ENCODE measurements around the gene BLOC1S4. TPM values are rescaled to one million over a fixed set of nuclear protein-coding genes. Genes with fewer than 3 reads are reported as not detected.

Gene BLOC1S4
- total and polyA plus RNA-seq, 12 donors, result 6.5 to 31.7 (median 17.5) TPM

- DNase-seq, result no peak
- intact Hi-C loops (cut with DNase I), result loop anchor here in 1 of 2 donors (5.0 kb wide), 1 partner anchor 352 kb away; the partner anchor contains the start of gene GRPEL1
- peak overlapping the region in 2 of 4 donors; percentile 55 to 95 for H3K4me3 ChIP-seq
- no peaks in the 10 kb centered on the region for H3K36me3 ChIP-seq (replicated peaks in 1 of 2)
- WGBS, 4 donors, result 5 to 7% (median 6%) methylated on average over 9 of the region's 9 CpGs
- no peak for TF ChIP-seq POLR2A (IDR thresholded peaks at IDR 0.05)
- TF ChIP-seq, protein P1, sequence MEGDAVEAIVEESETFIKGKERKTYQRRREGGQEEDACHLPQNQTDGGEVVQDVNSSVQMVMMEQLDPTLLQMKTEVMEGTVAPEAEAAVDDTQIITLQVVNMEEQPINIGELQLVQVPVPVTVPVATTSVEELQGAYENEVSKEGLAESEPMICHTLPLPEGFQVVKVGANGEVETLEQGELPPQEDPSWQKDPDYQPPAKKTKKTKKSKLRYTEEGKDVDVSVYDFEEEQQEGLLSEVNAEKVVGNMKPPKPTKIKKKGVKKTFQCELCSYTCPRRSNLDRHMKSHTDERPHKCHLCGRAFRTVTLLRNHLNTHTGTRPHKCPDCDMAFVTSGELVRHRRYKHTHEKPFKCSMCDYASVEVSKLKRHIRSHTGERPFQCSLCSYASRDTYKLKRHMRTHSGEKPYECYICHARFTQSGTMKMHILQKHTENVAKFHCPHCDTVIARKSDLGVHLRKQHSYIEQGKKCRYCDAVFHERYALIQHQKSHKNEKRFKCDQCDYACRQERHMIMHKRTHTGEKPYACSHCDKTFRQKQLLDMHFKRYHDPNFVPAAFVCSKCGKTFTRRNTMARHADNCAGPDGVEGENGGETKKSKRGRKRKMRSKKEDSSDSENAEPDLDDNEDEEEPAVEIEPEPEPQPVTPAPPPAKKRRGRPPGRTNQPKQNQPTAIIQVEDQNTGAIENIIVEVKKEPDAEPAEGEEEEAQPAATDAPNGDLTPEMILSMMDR (IDR thresholded peaks at IDR 0.05), result no peak
- no peaks in the 10 kb centered on the region for H3K9me3 ChIP-seq (replicated peaks in 1 of 3)
- H3K27ac ChIP-seq, result peak overlapping the region in 4 of 5 donors; percentile 78 to 99 (median 88)
- H3K27me3 ChIP-seq, result no peaks in the 10 kb centered on the region
- peaks cover 0 to 16% of the 10 kb centered on the region in 2 donors for H3K4me1 ChIP-seq (replicated peaks in 1 of 2)
These were observed 313 bp upstream of the BLOC1S4 start for GRCh38 chr4:6715704-6716017.

GRCh38 chr4:6716958-6717655, 1.1 kb downstream of the BLOC1S4 start:
- 37 to 44% (median 40%) methylated on average over 7 of the region's 7 CpGs for WGBS, 4 donors
- DNase-seq, result peak in 1 of 7 donors; percentile 39
- H3K36me3 ChIP-seq (replicated peaks in 1 of 2), result no peaks in the 10 kb centered on the region
- H3K27me3 ChIP-seq, result no peaks in the 10 kb centered on the region
- TF ChIP-seq POLR2A (IDR thresholded peaks at IDR 0.05), result no peak
- TF ChIP-seq, protein P1 (IDR thresholded peaks at IDR 0.05), result no peak
- peaks cover 0 to 16% of the 10 kb centered on the region in 2 donors for H3K4me1 ChIP-seq (replicated peaks in 1 of 2)
- peak overlapping the region in 3 of 4 donors; percentile 55 to 95 (median 56) for H3K4me3 ChIP-seq
- H3K27ac ChIP-seq, result peak overlapping the region in 3 of 5 donors; percentile 78 to 99 (median 93)
- intact Hi-C loops (cut with DNase I), result loop anchor here in 1 of 2 donors (5.0 kb wide), 1 partner anchor 350 kb away; the partner anchor contains the start of gene GRPEL1
- no peaks in the 10 kb centered on the region for H3K9me3 ChIP-seq (replicated peaks in 1 of 3)

GRCh38 chr4:6718932-6719610, 3.1 kb downstream of the BLOC1S4 start:
- 77 to 83% (median 80%) methylated on average over 7 of the region's 7 CpGs for WGBS, 4 donors
- Histone ChIP-seq H3K27me3 (no peaks in the 10 kb centered on the region), H3K4me3 (no peak overlapping the region), H3K9me3 (replicated peaks in 1 of 3) (no peaks in the 10 kb centered on the region), H3K36me3 (replicated peaks in 1 of 2) (no peaks in the 10 kb centered on the region), H3K4me1 (replicated peaks in 1 of 2) (peaks cover 0 to 16% of the 10 kb centered on the region in 2 donors), H3K27ac (no peak overlapping the region)
- intact Hi-C loops (cut with DNase I), result loop anchor here in 1 of 2 donors (5.0 kb wide), 1 partner anchor 348 kb away; the partner anchor contains the start of gene GRPEL1
- peak in 1 of 7 donors; percentile 44 for DNase-seq
- no peak for TF ChIP-seq POLR2A (IDR thresholded peaks at IDR 0.05)
- TF ChIP-seq, protein P1 (IDR thresholded peaks at IDR 0.05), result no peak

- 61 to 73% (median 65%) methylated on average over 8 of the region's 8 CpGs for WGBS, 4 donors
- Histone ChIP-seq H3K27ac (no peak overlapping the region), H3K27me3 (no peaks in the 10 kb centered on the region), H3K36me3 (replicated peaks in 1 of 2) (no peaks in the 10 kb centered on the region), H3K9me3 (replicated peaks in 1 of 3) (no peaks in the 10 kb centered on the region), H3K4me3 (no peak overlapping the region), H3K4me1 (replicated peaks in 1 of 2) (peaks cover 2 to 22% of the 10 kb centered on the region in 2 donors)
- intact Hi-C loops (cut with DNase I), result loop anchor here (2.0 to 10.0 kb wide), 5 partner anchors 55 to 358 kb away; partner anchors contain the start of gene GRPEL1 (in 1 of the 2)
- DNase-seq, result peak in 1 of 7 donors; percentile 49
- TF ChIP-seq, protein P1 (IDR thresholded peaks at IDR 0.05), result no peak
- TF ChIP-seq POLR2A (IDR thresholded peaks at IDR 0.05), result no peak
These were observed 3.7 kb downstream of the BLOC1S4 start for GRCh38 chr4:6719611-6720179.
